ENCODE data around the gene TIMP2.

DNA sequence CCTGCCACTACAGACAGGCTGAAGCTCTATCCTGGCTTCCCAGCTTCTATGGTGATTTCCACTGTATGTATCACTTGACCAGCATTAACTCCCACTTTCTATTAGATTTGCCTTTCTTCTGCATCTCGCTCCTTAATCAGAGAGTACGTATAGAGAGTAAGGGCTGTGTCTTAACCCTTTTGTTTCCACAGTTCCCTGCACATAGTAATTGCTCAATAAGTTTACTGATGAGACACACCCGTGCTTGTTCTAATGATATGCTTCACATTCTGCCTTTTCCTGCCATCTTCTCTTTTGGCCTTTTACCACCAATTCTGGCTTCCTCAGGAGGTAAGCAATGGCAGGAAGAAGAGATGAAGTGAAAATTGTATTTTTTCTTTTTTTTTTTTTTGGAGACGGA lies 64.0 kb downstream of the TIMP2 start:
- TF ChIP-seq CTCF (IDR thresholded peaks at IDR 0.05; ENCODE audit: low read depth, low read length) (no peak), EZH2phosphoT487 (IDR thresholded peaks at IDR 0.05; ENCODE audit: low read depth) (no peak)

Measured in OCI-LY3 (cell line).